Activated naive CD4-positive, alpha-beta T cell treated with anti-CD3 and anti-CD28 coated beads, Interleukin-2, amount 50 U/mL, for 16 hours (primary cell): ENCODE results near the gene GSE1.

Experiments used
- DNase-seq: peaks from one replicate; pipeline ENCODE4 v3.0.0-alpha.2; 2020

The GSE1 gene

GRCh38 chr16:85687651-85688471, 74.7 kb downstream of the GSE1 start:
- peak; percentile 21 for DNase-seq

- DNase-seq: peak; percentile 94
Observed at GRCh38 chr16:85688586-85689284, 75.6 kb downstream of the GSE1 start, which contains the start of gene GINS2. Gene GINS2 (minus strand): TSS chr16:85688954. CDS start chr16:85688898, 56 bp downstream.

- DNase-seq: no peak
Observed at GRCh38 chr16:85689285-85689949, 76.3 kb downstream of the GSE1 start.

GRCh38 chr16:85689950-85690320, 76.8 kb downstream of the GSE1 start:
- DNase-seq: no peak

- no peak for DNase-seq
Observed at GRCh38 chr16:85690469-85691064, 77.4 kb downstream of the GSE1 start.

GRCh38 chr16:85695196-85696128, 82.3 kb downstream of the GSE1 start:
- DNase-seq: no peak

GRCh38 chr16:85696781-85697180, 83.7 kb downstream of the GSE1 start:
- no peak for DNase-seq

- no peak for DNase-seq
Observed at GRCh38 chr16:85697431-85697830, 84.3 kb downstream of the GSE1 start.

- no peak for DNase-seq
Observed at GRCh38 chr16:85698459-85698891, 85.4 kb downstream of the GSE1 start.

GRCh38 chr16:85698935-85699558, 85.9 kb downstream of the GSE1 start:
- no peak for DNase-seq

- DNase-seq: no peak
Observed at GRCh38 chr16:85699628-85700027, 86.5 kb downstream of the GSE1 start.

GRCh38 chr16:85704011-85704410, 90.9 kb downstream of the GSE1 start:
- DNase-seq: no peak

- no peak for DNase-seq
Observed at GRCh38 chr16:85704900-85705846, 92.1 kb downstream of the GSE1 start.

- no peak for DNase-seq
Observed at GRCh38 chr16:85706449-85707034, 93.4 kb downstream of the GSE1 start.

GRCh38 chr16:85707528-85708095, 94.5 kb downstream of the GSE1 start:
- DNase-seq: no peak

- DNase-seq: no peak
Observed at GRCh38 chr16:85708338-85708737, 95.2 kb downstream of the GSE1 start.

GRCh38 chr16:85709766-85710585, 96.9 kb downstream of the GSE1 start:
- DNase-seq: no peak

- DNase-seq: no peak
Observed at GRCh38 chr16:85710732-85711131, 97.6 kb downstream of the GSE1 start.
